ENCODE data around the gene ELMO1.
A peak's percentile ranks its signal among the peaks of the same experiment; 100 is the strongest.

Gene ELMO1

DNA sequence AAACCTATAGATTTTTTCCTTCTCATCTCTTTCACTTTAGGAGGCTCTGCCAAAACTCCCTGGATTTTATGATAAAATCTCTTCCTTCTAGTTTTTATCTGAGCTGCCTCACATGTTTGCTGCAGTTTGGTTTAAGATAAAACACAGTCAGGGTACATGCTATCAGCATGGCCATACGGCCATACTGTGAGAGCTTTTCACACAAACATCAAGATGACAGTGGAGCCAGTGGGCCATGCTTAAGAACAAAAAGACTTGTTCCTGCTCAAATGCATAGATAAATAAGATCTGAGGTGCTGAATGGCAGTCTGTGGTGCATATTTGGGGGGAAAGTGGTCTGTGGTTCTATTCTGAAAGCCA is 91.0 kb downstream of the ELMO1 start:
- Histone ChIP-seq H3K4me1 (ENCODE audit: control insufficient read depth in 1 of 2, insufficient read depth in 2 of 2, low read length in 2 of 2) (peaks cover 20 to 42% of the 10 kb centered on the region in 2 experiments), H3K27me3 (ENCODE audit: insufficient read depth, low read length) (no peaks in the 10 kb centered on the region), H3K9ac (ENCODE audit: low read length) (no peak overlapping the region), H3K23ac (ENCODE audit: low read length) (no peak overlapping the region), H3K18ac (ENCODE audit: low read length) (no peak overlapping the region), H3K4me3 (ENCODE audit: low read depth, low read length) (no peak overlapping the region), H4K12ac (ENCODE audit: low read depth, low read length) (no peak overlapping the region), H3K9me3 (ENCODE audit: insufficient read depth, low read depth, low read length) (no peaks in the 10 kb centered on the region), H3K36me3 (ENCODE audit: control insufficient read depth in 1 of 2, insufficient read depth in 2 of 2, low read length in 2 of 2) (no peaks in the 10 kb centered on the region), H2BK12ac (ENCODE audit: low read length) (peak overlapping the region; percentile 2), H2AFZ (ENCODE audit: insufficient read depth, low read length, poor library complexity) (no peak overlapping the region), H4K91ac (ENCODE audit: low read depth, low read length) (no peak overlapping the region), H3K4ac (ENCODE audit: low read depth, low read length) (no peak overlapping the region), H2BK120ac (ENCODE audit: insufficient read depth, low read length, poor library complexity) (no peak overlapping the region), H2AK5ac (ENCODE audit: low read length) (no peak overlapping the region), H3K14ac (ENCODE audit: low read length) (no peak overlapping the region), H3K27ac (ENCODE audit: low read depth, low read length) (no peak overlapping the region), H4K8ac (ENCODE audit: low read depth, low read length) (no peak overlapping the region), H3K79me2 (ENCODE audit: control insufficient read depth, insufficient read depth, low read length, poor library complexity) (peaks cover 7% of the 10 kb centered on the region), H3K4me2 (ENCODE audit: low read length) (no peak overlapping the region), H2BK5ac (ENCODE audit: low read depth, low read length, poor library complexity) (no peak overlapping the region), H3K79me1 (ENCODE audit: low read length) (peaks cover 28% of the 10 kb centered on the region)
- DNase-seq = peak in 1 of 2 donors; percentile 18
- no CpG with 5 or more reads among the region's 1 CpG for WGBS (ENCODE audit: extremely low coverage, insufficient coverage, insufficient read length)

DNA sequence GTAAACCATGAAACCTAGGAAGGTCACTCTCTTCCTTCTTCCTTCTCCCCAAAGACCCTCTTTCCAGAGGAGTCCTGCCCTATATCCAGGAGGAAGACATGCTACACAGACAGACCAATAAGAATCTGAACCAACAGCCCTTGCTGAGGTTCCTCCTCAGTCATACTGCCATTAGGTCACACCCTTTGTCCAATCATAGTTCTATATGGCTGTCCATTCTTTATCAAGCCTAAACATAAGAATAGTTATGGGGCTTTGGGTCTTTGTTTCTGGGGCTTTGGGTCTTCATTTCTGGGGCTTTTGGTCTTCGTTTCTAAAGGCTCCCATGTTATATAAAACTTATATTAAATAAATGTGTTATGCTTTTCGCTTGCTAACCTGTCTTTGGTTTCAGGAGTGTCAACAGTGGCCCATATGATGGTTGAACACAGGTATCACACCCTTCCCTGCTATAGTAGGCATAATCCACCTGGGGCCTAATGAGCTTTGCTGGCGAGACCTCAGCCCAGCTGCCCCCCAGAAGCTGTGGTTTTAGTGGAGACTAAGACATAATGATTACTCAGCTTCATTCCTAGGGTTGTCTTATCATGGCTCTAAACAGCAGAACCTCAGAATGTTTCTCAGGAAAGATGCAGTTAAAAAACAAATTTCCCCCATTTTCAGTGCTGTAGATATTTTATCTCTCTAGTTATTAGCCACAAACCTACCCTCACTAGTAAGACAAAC is 91.6 kb downstream of the ELMO1 start:
- no peaks in the 10 kb centered on the region for H3K9me3 ChIP-seq (ENCODE audit: insufficient read depth, low read depth, low read length)

GRCh38 chr7:37354656-37355131 is 94.0 kb downstream of the ELMO1 start:
- H3K4me2 ChIP-seq (ENCODE audit: low read length) = peak overlapping the region; percentile 11
- H3K4me3 ChIP-seq (ENCODE audit: low read depth, low read length) = no peak overlapping the region
- H4K12ac ChIP-seq (ENCODE audit: low read depth, low read length) = no peak overlapping the region
- peak overlapping the region; percentile 64 for H2BK5ac ChIP-seq (ENCODE audit: low read depth, low read length, poor library complexity)
- H3K27ac ChIP-seq (ENCODE audit: low read depth, low read length) = peak overlapping the region; percentile 75
- peak overlapping the region; percentile 15 for H2BK12ac ChIP-seq (ENCODE audit: low read length)
- DNase-seq = peak in 1 of 2 donors; percentile 39
- H3K27me3 ChIP-seq (ENCODE audit: insufficient read depth, low read length) = no peaks in the 10 kb centered on the region
- peak overlapping the region; percentile 59 for H4K91ac ChIP-seq (ENCODE audit: low read depth, low read length)
- H3K9ac ChIP-seq (ENCODE audit: low read length) = no peak overlapping the region
- no peak overlapping the region for H2AK5ac ChIP-seq (ENCODE audit: low read length)
- no peaks in the 10 kb centered on the region for H3K36me3 ChIP-seq (ENCODE audit: control insufficient read depth in 1 of 2, insufficient read depth in 2 of 2, low read length in 2 of 2)
- H3K14ac ChIP-seq (ENCODE audit: low read length) = no peak overlapping the region
- H3K18ac ChIP-seq (ENCODE audit: low read length) = no peak overlapping the region
- peak overlapping the region; percentile 17 for H4K8ac ChIP-seq (ENCODE audit: low read depth, low read length)
- H3K79me1 ChIP-seq (ENCODE audit: low read length) = peaks cover 30% of the 10 kb centered on the region
- no peaks in the 10 kb centered on the region for H3K9me3 ChIP-seq (ENCODE audit: insufficient read depth, low read depth, low read length)
- H3K4ac ChIP-seq (ENCODE audit: low read depth, low read length) = no peak overlapping the region
- H3K79me2 ChIP-seq (ENCODE audit: control insufficient read depth, insufficient read depth, low read length, poor library complexity) = peaks cover 4% of the 10 kb centered on the region
- H3K23ac ChIP-seq (ENCODE audit: low read length) = no peak overlapping the region
- WGBS (ENCODE audit: extremely low coverage, insufficient coverage, insufficient read length) = no CpG with 5 or more reads among the region's 11 CpGs
- no peak overlapping the region for H2AFZ ChIP-seq (ENCODE audit: insufficient read depth, low read length, poor library complexity)
- H3K4me1 ChIP-seq (ENCODE audit: control insufficient read depth in 1 of 2, insufficient read depth in 2 of 2, low read length in 2 of 2) = peaks cover 20 to 43% of the 10 kb centered on the region in 2 experiments
- H2BK120ac ChIP-seq (ENCODE audit: insufficient read depth, low read length, poor library complexity) = peak overlapping the region; percentile 2

More for the DNA sequence above, 91.6 kb downstream of the ELMO1 start:
- no peak overlapping the region for H4K91ac ChIP-seq (ENCODE audit: low read depth, low read length)
- DNase-seq = no peak
- H3K27me3 ChIP-seq (ENCODE audit: insufficient read depth, low read length) = no peaks in the 10 kb centered on the region
- no peak overlapping the region for H3K14ac ChIP-seq (ENCODE audit: low read length)
- no peak overlapping the region for H3K23ac ChIP-seq (ENCODE audit: low read length)
- peak overlapping the region; percentile 34 for H3K4ac ChIP-seq (ENCODE audit: low read depth, low read length)
- H3K79me1 ChIP-seq (ENCODE audit: low read length) = peaks cover 28% of the 10 kb centered on the region
- no peak overlapping the region for H4K12ac ChIP-seq (ENCODE audit: low read depth, low read length)
- no peak overlapping the region for H2BK5ac ChIP-seq (ENCODE audit: low read depth, low read length, poor library complexity)
- H2BK12ac ChIP-seq (ENCODE audit: low read length) = peak overlapping the region; percentile 27
- H3K79me2 ChIP-seq (ENCODE audit: control insufficient read depth, insufficient read depth, low read length, poor library complexity) = peaks cover 6% of the 10 kb centered on the region
- no peak overlapping the region for H3K9ac ChIP-seq (ENCODE audit: low read length)
- no peak overlapping the region for H3K4me3 ChIP-seq (ENCODE audit: low read depth, low read length)
- H2AFZ ChIP-seq (ENCODE audit: insufficient read depth, low read length, poor library complexity) = no peak overlapping the region
- H3K36me3 ChIP-seq (ENCODE audit: control insufficient read depth in 1 of 2, insufficient read depth in 2 of 2, low read length in 2 of 2) = no peaks in the 10 kb centered on the region
- H3K18ac ChIP-seq (ENCODE audit: low read length) = no peak overlapping the region
- H4K8ac ChIP-seq (ENCODE audit: low read depth, low read length) = no peak overlapping the region
- WGBS (ENCODE audit: extremely low coverage, insufficient coverage, insufficient read length) = no CpG with 5 or more reads among the region's 3 CpGs
- no peak overlapping the region for H2AK5ac ChIP-seq (ENCODE audit: low read length)
- no peak overlapping the region for H2BK120ac ChIP-seq (ENCODE audit: insufficient read depth, low read length, poor library complexity)
- no peak overlapping the region for H3K4me2 ChIP-seq (ENCODE audit: low read length)
- peaks cover 20 to 42% of the 10 kb centered on the region in 2 experiments for H3K4me1 ChIP-seq (ENCODE audit: control insufficient read depth in 1 of 2, insufficient read depth in 2 of 2, low read length in 2 of 2)
- H3K27ac ChIP-seq (ENCODE audit: low read depth, low read length) = no peak overlapping the region

- no peak overlapping the region for H3K4me2 ChIP-seq (ENCODE audit: low read length)
- no peak overlapping the region for H3K18ac ChIP-seq (ENCODE audit: low read length)
- H3K9ac ChIP-seq (ENCODE audit: low read length) = no peak overlapping the region
- H3K27me3 ChIP-seq (ENCODE audit: insufficient read depth, low read length) = no peaks in the 10 kb centered on the region
- H3K27ac ChIP-seq (ENCODE audit: low read depth, low read length) = peak overlapping the region; percentile 75
- no peak overlapping the region for H4K12ac ChIP-seq (ENCODE audit: low read depth, low read length)
- H3K9me3 ChIP-seq (ENCODE audit: insufficient read depth, low read depth, low read length) = no peaks in the 10 kb centered on the region
- H3K79me1 ChIP-seq (ENCODE audit: low read length) = peaks cover 27% of the 10 kb centered on the region
- no peak overlapping the region for H2AK5ac ChIP-seq (ENCODE audit: low read length)
- H3K79me2 ChIP-seq (ENCODE audit: control insufficient read depth, insufficient read depth, low read length, poor library complexity) = peaks cover 4% of the 10 kb centered on the region
- no peak overlapping the region for H3K4me3 ChIP-seq (ENCODE audit: low read depth, low read length)
- no CpG with 5 or more reads among the region's 5 CpGs for WGBS (ENCODE audit: extremely low coverage, insufficient coverage, insufficient read length)
- H3K14ac ChIP-seq (ENCODE audit: low read length) = peak overlapping the region; percentile 49
- peak overlapping the region; percentile 88 for H2BK12ac ChIP-seq (ENCODE audit: low read length)
- H3K23ac ChIP-seq (ENCODE audit: low read length) = no peak overlapping the region
- H2BK5ac ChIP-seq (ENCODE audit: low read depth, low read length, poor library complexity) = peak overlapping the region; percentile 64
- H3K4ac ChIP-seq (ENCODE audit: low read depth, low read length) = no peak overlapping the region
- H2BK120ac ChIP-seq (ENCODE audit: insufficient read depth, low read length, poor library complexity) = peak overlapping the region; percentile 77
- H4K91ac ChIP-seq (ENCODE audit: low read depth, low read length) = peak overlapping the region; percentile 59
- no peaks in the 10 kb centered on the region for H3K36me3 ChIP-seq (ENCODE audit: control insufficient read depth in 1 of 2, insufficient read depth in 2 of 2, low read length in 2 of 2)
- no peak for DNase-seq
- H4K8ac ChIP-seq (ENCODE audit: low read depth, low read length) = peak overlapping the region; percentile 39
- H3K4me1 ChIP-seq (ENCODE audit: control insufficient read depth in 1 of 2, insufficient read depth in 2 of 2, low read length in 2 of 2) = peaks cover 20 to 40% of the 10 kb centered on the region in 2 experiments
- no peak overlapping the region for H2AFZ ChIP-seq (ENCODE audit: insufficient read depth, low read length, poor library complexity)
Observed at GRCh38 chr7:37353949-37354655, 94.6 kb downstream of the ELMO1 start.

Data from trophoblast cell (in vitro differentiated cells and primary cell).